ENCODE results near the gene KCNK18.
"Not testable (repeated sequence)": the region's sequence is repeated elsewhere in the genome, so short reads cannot be mapped to it uniquely, and the experiment has no call there.

The KCNK18 gene

GRCh38 chr10:117222552-117222951 is 25.3 kb downstream of the KCNK18 start:
- DNase-seq (ENCODE audit: low read depth): no peak
- TF ChIP-seq CTCF (IDR thresholded peaks at IDR 0.05; ENCODE audit: insufficient read depth, low read depth, low read length, missing control alignments): no peak

GRCh38 chr10:117222976-117223692 is 25.8 kb downstream of the KCNK18 start:
- no peak for TF ChIP-seq CTCF (IDR thresholded peaks at IDR 0.05; ENCODE audit: insufficient read depth, low read depth, low read length, missing control alignments)
- no peak for DNase-seq (ENCODE audit: low read depth)
- H3K4me3 ChIP-seq (ENCODE audit: low read length): no peak overlapping the region

More at GRCh38 chr10:117222552-117222951, 25.3 kb downstream of the KCNK18 start:
- H3K4me3 ChIP-seq (ENCODE audit: low read length): no peak overlapping the region

- peak; percentile 56 for DNase-seq (ENCODE audit: low read depth)
- TF ChIP-seq CTCF (IDR thresholded peaks at IDR 0.05; ENCODE audit: insufficient read depth, low read depth, low read length, missing control alignments): no peak
- H3K4me3 ChIP-seq (ENCODE audit: low read length): no peak overlapping the region
Measured at GRCh38 chr10:117223693-117224430, 26.6 kb downstream of the KCNK18 start.

- H3K4me3 ChIP-seq (ENCODE audit: low read length): no peak overlapping the region
- DNase-seq (ENCODE audit: low read depth): no peak
- no peak for TF ChIP-seq CTCF (IDR thresholded peaks at IDR 0.05; ENCODE audit: insufficient read depth, low read depth, low read length, missing control alignments)
Measured at GRCh38 chr10:117224881-117225280, 27.6 kb downstream of the KCNK18 start.

- TF ChIP-seq CTCF (IDR thresholded peaks at IDR 0.05; ENCODE audit: insufficient read depth, low read depth, low read length, missing control alignments): peak; percentile 61
- H3K4me3 ChIP-seq (ENCODE audit: low read length): no peak overlapping the region
- DNase-seq (ENCODE audit: low read depth): peak; percentile 60
Measured at GRCh38 chr10:117226813-117227451, 29.6 kb downstream of the KCNK18 start.

GRCh38 chr10:117228210-117228609 is 30.9 kb downstream of the KCNK18 start:
- H3K4me3 ChIP-seq (ENCODE audit: low read length): no peak overlapping the region
- no peak for TF ChIP-seq CTCF (IDR thresholded peaks at IDR 0.05; ENCODE audit: insufficient read depth, low read depth, low read length, missing control alignments)
- no peak for DNase-seq (ENCODE audit: low read depth)

- H3K4me3 ChIP-seq (ENCODE audit: low read length); DNase-seq (ENCODE audit: low read depth): not testable (repeated sequence)
Measured at GRCh38 chr10:117230107-117230506, 32.8 kb downstream of the KCNK18 start.

Measured in epithelial cell of esophagus (primary cell).